GM10266 (cell line): ENCODE data around the gene HSPB6.

ENCODE experiments used
- DNase-seq: peaks from one replicate; pipeline ENCODE4 v3.0.0; 2012; ENCODE audit errors: extremely low spot score
- CTCF ChIP-seq: IDR thresholded peaks from 2 replicates; pipeline ENCODE4 v1.5.1; 2012; ENCODE audit warnings: mild to moderate bottlenecking, low read depth; ENCODE audit not compliant: control insufficient read depth, insufficient read depth; ENCODE audit errors: missing control alignments

The HSPB6 gene

GRCh38 chr19:35752746-35753350 lies 4.0 kb downstream of the HSPB6 start:
- TF ChIP-seq CTCF: no peak

GRCh38 chr19:35751839-35752745 lies 4.7 kb downstream of the HSPB6 start:
- TF ChIP-seq CTCF: no peak
- no peak for DNase-seq

More at GRCh38 chr19:35752746-35753350, 4.0 kb downstream of the HSPB6 start:
- DNase-seq: no peak

GRCh38 chr19:35750167-35750566 lies 6.7 kb downstream of the HSPB6 start:
- no peak for DNase-seq
- no peak for TF ChIP-seq CTCF

DNA sequence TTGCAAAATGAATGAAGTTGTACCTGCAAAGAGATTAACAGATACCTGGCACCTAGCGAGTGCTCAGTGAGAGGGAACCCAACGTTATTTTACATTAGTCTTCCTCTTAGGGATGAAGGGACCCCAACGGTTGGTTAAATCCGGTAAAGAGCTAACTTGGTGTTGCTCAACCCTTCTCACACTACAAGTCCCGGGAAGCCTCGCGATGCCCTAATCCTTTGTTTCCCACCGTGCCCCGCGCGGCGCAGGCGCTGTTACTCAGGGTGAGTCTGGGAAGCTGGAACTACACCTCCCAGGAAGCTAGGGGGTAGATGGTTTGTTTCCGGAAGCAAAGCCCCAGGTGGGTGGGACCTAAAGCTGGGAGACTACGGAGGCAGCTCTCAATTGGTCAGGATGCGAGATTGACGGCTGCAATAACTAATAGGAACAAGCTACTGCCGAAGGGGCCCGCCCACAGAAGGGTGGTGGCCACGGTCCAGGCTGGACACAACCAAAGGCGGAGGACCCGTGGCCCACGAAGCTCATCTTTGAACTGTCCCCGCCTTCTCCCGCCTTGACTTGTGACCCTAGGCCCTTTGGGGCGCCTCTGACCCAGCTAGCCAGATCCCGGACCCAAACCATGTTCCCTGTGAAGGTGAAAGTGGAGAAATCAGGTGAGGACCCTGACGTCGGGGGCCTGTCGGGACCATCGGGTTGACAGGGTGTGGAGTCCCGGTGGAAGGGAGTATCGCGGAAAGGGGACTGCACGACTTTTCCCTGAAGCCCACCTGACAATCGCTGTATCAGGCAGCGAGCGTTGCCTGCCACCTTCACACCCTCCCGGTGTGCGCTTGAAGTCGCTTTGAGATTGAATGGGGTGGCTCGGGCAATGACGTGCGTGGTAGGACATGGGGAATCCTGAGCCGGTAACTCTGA lies 8.5 kb downstream of the HSPB6 start, which contains the start of gene LIN37:
TSS of gene LIN37 (plus strand) at position 471 of the 915 bp plus-strand sequence. CDS start at position 620, 149 bp downstream.
- DNase-seq: peak; percentile 94
- no peak for TF ChIP-seq CTCF

- no peak for DNase-seq
- TF ChIP-seq CTCF: no peak
Measured at GRCh38 chr19:35746531-35746930, 10.3 kb downstream of the HSPB6 start.

DNA sequence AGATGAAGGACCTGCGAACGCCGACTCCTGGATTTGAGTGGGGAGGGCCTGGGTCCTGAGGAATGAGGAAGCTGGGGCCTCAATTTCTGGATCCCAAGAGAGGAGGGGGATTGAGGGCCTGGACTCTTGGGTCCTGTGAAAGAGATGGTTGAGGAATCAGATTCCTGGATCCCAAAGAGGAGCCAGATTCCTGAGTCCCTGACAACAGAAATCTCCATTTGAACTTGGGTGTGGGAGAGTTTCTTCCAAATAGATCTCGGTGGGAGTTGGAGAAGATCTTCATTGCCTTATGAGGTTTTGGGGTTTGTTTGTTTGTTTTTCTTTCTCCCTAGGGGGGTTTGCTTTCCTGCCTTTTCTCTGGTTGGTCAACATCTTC lies 10.8 kb downstream of the HSPB6 start:
- TF ChIP-seq CTCF: no peak

More for the DNA sequence above, 10.8 kb downstream of the HSPB6 start:
- no peak for DNase-seq
